LNCaP clone FGC (cell line): ENCODE data around the gene RGS9BP.
"Not testable (repeated sequence)": the region's sequence is repeated elsewhere in the genome, so short reads cannot be mapped to it uniquely, and the experiment has no call there.

Source experiments
- DNase-seq: peaks from one replicate; pipeline ENCODE4 v3.0.0-alpha.2; 2011; ENCODE audit warnings: low read depth
- H3K4me3 ChIP-seq: 2 replicates; pipeline ENCODE4 v1.5.1; 2011; ENCODE audit warnings: mild to moderate bottlenecking, low read depth, low read length, control low read depth
- CTCF ChIP-seq: IDR thresholded peaks from 2 replicates; pipeline ENCODE4 v1.5.1; 2012; ENCODE audit warnings: mild to moderate bottlenecking; ENCODE audit not compliant: control insufficient read depth, insufficient read depth; ENCODE audit errors: extremely low read depth

Gene RGS9BP

GRCh38 chr19:32653599-32653915 is 22.1 kb upstream of the RGS9BP start:
- no peak for DNase-seq
- no peak overlapping the region for H3K4me3 ChIP-seq
- no peak for TF ChIP-seq CTCF

GRCh38 chr19:32656379-32656778 is 19.3 kb upstream of the RGS9BP start:
- not testable (repeated sequence) for DNase-seq, H3K4me3 ChIP-seq

GRCh38 chr19:32658075-32658474 is 17.6 kb upstream of the RGS9BP start:
- H3K4me3 ChIP-seq: no peak overlapping the region
- no peak for DNase-seq
- no peak for TF ChIP-seq CTCF

- no peak for TF ChIP-seq CTCF
- DNase-seq: no peak
- no peak overlapping the region for H3K4me3 ChIP-seq
These were observed 17.1 kb upstream of the RGS9BP start for GRCh38 chr19:32658527-32658926.

GRCh38 chr19:32661318-32661717 is 14.3 kb upstream of the RGS9BP start:
- no peak for TF ChIP-seq CTCF
- no peak for DNase-seq
- H3K4me3 ChIP-seq: no peak overlapping the region

GRCh38 chr19:32662186-32662585 is 13.5 kb upstream of the RGS9BP start:
- TF ChIP-seq CTCF: no peak
- no peak for DNase-seq
- no peak overlapping the region for H3K4me3 ChIP-seq

- H3K4me3 ChIP-seq: no peak overlapping the region
- no peak for TF ChIP-seq CTCF
These were observed 9.6 kb upstream of the RGS9BP start for GRCh38 chr19:32666084-32666483.

GRCh38 chr19:32669310-32669709 is 6.3 kb upstream of the RGS9BP start:
- no peak for TF ChIP-seq CTCF
- no peak overlapping the region for H3K4me3 ChIP-seq
- no peak for DNase-seq

More at GRCh38 chr19:32666084-32666483, 9.6 kb upstream of the RGS9BP start:
- DNase-seq: no peak
